Endothelial cell of umbilical vein (primary cell): ENCODE measurements around the gene YAP1. TPM values are rescaled to one million over a fixed set of nuclear protein-coding genes. Genes with fewer than 3 reads are reported as not detected.

ENCODE experiments used
- BruUV-seq: library from RNA; stranded (reverse); fragments of 400-500 nt; replicated peaks from 2 replicates; lab custom pipeline; 2021; lab: Mats Ljungman, UMichigan
- CTCF ChIA-PET: fragments of 300-600, 350-600 bp; sonication (Branson Sonifier 250); formaldehyde crosslinking; loops from one replicate; lab custom pipeline; 2021; ENCODE audit warnings: antibody characterized with exemption, inconsistent platforms; lab: Charles Lee
- POLR2A ChIA-PET: fragments of 300-600, 350-600 bp; sonication (Branson Sonifier 250); formaldehyde crosslinking; loops from one replicate; lab custom pipeline; 2021; ENCODE audit warnings: antibody characterized with exemption, inconsistent platforms; lab: Charles Lee
- DNase-seq: peaks from one replicate; pipeline ENCODE4 v3.0.0-alpha.2; 2011; ENCODE audit warnings: low read depth, low spot score
- FAIRE-seq: peaks from 2 replicates; lab custom pipeline; 2011; peaks lifted over from hg19 to GRCh38; lab: Jason Lieb, UNC
- H2AFZ ChIP-seq: 2 replicates; pipeline ENCODE4 v1.6.0; 2012; ENCODE audit warnings: low read depth, low read length, control low read depth, inconsistent platforms
- H3K27ac ChIP-seq: 2 replicates; pipeline ENCODE4 v1.5.1; 2011; ENCODE audit warnings: low read depth, mild to moderate bottlenecking, control low read depth, low read length, moderate library complexity; ENCODE audit not compliant: insufficient read depth
- H3K27me3 ChIP-seq, 2 experiments: 2 replicates each; pipeline versions ENCODE4 v1.6.0 to v1.6.1; 2011; ENCODE audit warnings: low read length in 2 of 2, mixed read lengths in 1 of 2; ENCODE audit not compliant: control insufficient read depth in 2 of 2, insufficient read depth in 2 of 2
- H3K36me3 ChIP-seq, 2 experiments: 2 replicates in 1 of 2; 3 replicates in 1 of 2; pipeline ENCODE4 v1.5.1; 2011; ENCODE audit warnings: low read length in 2 of 2, mild to moderate bottlenecking in 1 of 2, moderate library complexity in 1 of 2; ENCODE audit not compliant: control insufficient read depth in 2 of 2, insufficient read depth in 2 of 2; ENCODE audit errors: extremely low read depth in 1 of 2
- H3K4me1 ChIP-seq: 3 replicates; pipeline ENCODE4 v1.5.1; 2011; ENCODE audit warnings: mild to moderate bottlenecking, low read length; ENCODE audit not compliant: control insufficient read depth, insufficient read depth; ENCODE audit errors: extremely low read depth
- H3K4me2 ChIP-seq: 2 replicates; pipeline ENCODE4 v1.6.1; 2011; ENCODE audit warnings: low read length, control low read depth, mixed read lengths; ENCODE audit not compliant: insufficient read depth
- H3K4me3 ChIP-seq, 3 experiments: fragments of 200-600 bp in 1 of 3; sonication (generic), shearing (Covaris generic) in 1 of 3; replicated peaks in 1 of 3; 2 replicates each; pipeline ENCODE4 v1.5.1; 2011 to 2016; ENCODE audit warnings: control low read depth in 3 of 3, low read length in 3 of 3, mild to moderate bottlenecking in 2 of 3, inconsistent platforms in 1 of 3, low read depth in 1 of 3, moderate library complexity in 1 of 3; ENCODE audit not compliant: insufficient read depth in 1 of 3
- H3K79me2 ChIP-seq: 2 replicates; pipeline ENCODE4 v1.6.0; 2012; ENCODE audit warnings: low read length, inconsistent platforms; ENCODE audit not compliant: control insufficient read depth, insufficient read depth
- H3K9ac ChIP-seq: replicated peaks from 2 replicates; pipeline ENCODE3; 2011; ENCODE audit warnings: low read length, control low read depth; ENCODE audit not compliant: insufficient read depth; ENCODE audit errors: extremely low read depth
- H3K9me1 ChIP-seq: replicated peaks from 3 replicates; pipeline ENCODE4 v1.6.0; 2011; ENCODE audit warnings: mild to moderate bottlenecking, low read length; ENCODE audit not compliant: control insufficient read depth, insufficient read depth; ENCODE audit errors: extremely low read depth
- H3K9me3 ChIP-seq: replicated peaks from 2 replicates; pipeline ENCODE4 v1.5.1; 2012; ENCODE audit warnings: low read length, inconsistent platforms; ENCODE audit not compliant: control insufficient read depth, insufficient read depth
- H4K20me1 ChIP-seq: replicated peaks from 2 replicates; pipeline ENCODE3; 2011; ENCODE audit warnings: mild to moderate bottlenecking, low read length; ENCODE audit not compliant: control insufficient read depth, insufficient read depth; ENCODE audit errors: extremely low read depth
- CTCF ChIP-seq, 2 donors: IDR thresholded peaks; 1 replicate in 1 of 2; 2 replicates in 1 of 2; pipeline ENCODE4 v1.5.1; 2011; ENCODE audit warnings: low read length in 2 of 2, mild to moderate bottlenecking in 2 of 2, moderate library complexity in 2 of 2, control low read depth in 1 of 2, inconsistent platforms in 1 of 2, low read depth in 1 of 2; ENCODE audit not compliant: insufficient read depth in 1 of 2; ENCODE audit errors: extremely low read depth in 1 of 2
- EZH2 ChIP-seq: IDR thresholded peaks from 2 replicates; pipeline ENCODE4 v1.6.1; 2012; ENCODE audit warnings: borderline replicate concordance, low read depth, mild to moderate bottlenecking, moderate library complexity, low read length, inconsistent platforms; ENCODE audit not compliant: severe bottlenecking
- FOS ChIP-seq: IDR thresholded peaks from 2 replicates; pipeline ENCODE4 v1.6.1; 2011; ENCODE audit warnings: mild to moderate bottlenecking, low read length, moderate library complexity, borderline replicate concordance; ENCODE audit not compliant: insufficient read depth
- GATA2 ChIP-seq: IDR thresholded peaks from 2 replicates; pipeline ENCODE4 v1.7.0; 2011; ENCODE audit warnings: low read depth, mild to moderate bottlenecking, moderate library complexity, mixed read lengths, low read length; ENCODE audit not compliant: insufficient read length, insufficient read depth
- JUN ChIP-seq: IDR thresholded peaks from 2 replicates; pipeline ENCODE4 v1.6.1; 2011; ENCODE audit warnings: borderline replicate concordance, low read depth; ENCODE audit not compliant: insufficient read length, insufficient read depth
- MAX ChIP-seq: IDR thresholded peaks from 2 replicates; pipeline ENCODE4 v1.6.1; 2011; ENCODE audit not compliant: insufficient read depth, insufficient read length
- MYC ChIP-seq: IDR thresholded peaks from one replicate; pipeline ENCODE4 v1.6.1; 2011; ENCODE audit warnings: mild to moderate bottlenecking, low read depth, low read length
- POLR2A ChIP-seq: IDR thresholded peaks from 2 replicates; pipeline ENCODE4 v1.6.1; 2012; ENCODE audit warnings: low read depth, mild to moderate bottlenecking, control low read depth, low read length
- POLR2AphosphoS5 ChIP-seq: IDR thresholded peaks from 2 replicates; pipeline ENCODE4 v1.6.1; 2012; ENCODE audit warnings: low read depth, mild to moderate bottlenecking, control low read depth, low read length, moderate library complexity; ENCODE audit not compliant: insufficient read depth
- dilution Hi-C: fragments of 300-500 bp; cut with MboI; formaldehyde crosslinking; loops from one replicate; pipeline ENCODE4 v1.15.0; 2019; ENCODE audit warnings: low sequenced_read_pairs; ENCODE audit not compliant: extremely low pct_ligation_motif_present
- intact Hi-C: fragments of 100-400 bp; cut with micrococcal nuclease; formaldehyde crosslinking; loops from one replicate; pipeline ENCODE4 v1.10.0; 2022
- polyA plus RNA-seq, 4 experiments: library from polyadenylated mRNA; depleted of rRNA in 3 of 4; stranded (reverse) in 3 of 4; unstranded in 1 of 4; fragments of >200 nt; gene quantifications; 2 replicates each; pipeline versions ENCODE4 v1.2.1 to v1.2.3, GENCODE V29; 2011 to 2012; ENCODE audit warnings: missing spikeins in 1 of 4
- total RNA-seq: library from RNA; stranded (reverse); gene quantifications from 2 replicates; pipeline ENCODE4 v1.2.3, GENCODE V29; 2021

YAP1 gene
- total and polyA plus RNA-seq, 2 donors (not counting 3 experiments of a cell fraction or from before 2014, with no cell fraction given) = 32.6 to 48.9 TPM

- intact Hi-C loops (no loop called here), dilution Hi-C loops (no loop called here)
- no TSS peak for BruUV-seq
- POLR2A ChIA-PET = no interaction called here
- Histone ChIP-seq H3K9me1 (no peaks in the 10 kb centered on the region), H3K27me3 (no peaks in the 10 kb centered on the region), H3K4me3 (no peak overlapping the region), H3K9ac (no peak overlapping the region), H3K79me2 (peaks cover 9% of the 10 kb centered on the region), H3K27ac (no peak overlapping the region), H3K36me3 (no peaks in the 10 kb centered on the region), H3K9me3 (no peaks in the 10 kb centered on the region), H3K4me1 (peaks cover 4% of the 10 kb centered on the region), H3K4me2 (no peak overlapping the region), H4K20me1 (peaks cover 25% of the 10 kb centered on the region), H2AFZ (no peak overlapping the region)
- FAIRE-seq = no peak
- CTCF ChIA-PET = interaction anchor here (0.8 to 0.9 kb wide), 2 partner anchors 10 to 15 kb away, joined by 3 read pairs; no protein-coding TSS in a partner anchor
- no peak for DNase-seq
- TF ChIP-seq EZH2 = no peak
- no peak for TF ChIP-seq POLR2AphosphoS5
- no peak for TF ChIP-seq GATA2
- TF ChIP-seq FOS = no peak
- TF ChIP-seq POLR2A = no peak
- TF ChIP-seq MAX = no peak
- no peak for TF ChIP-seq CTCF (IDR thresholded peaks at IDR 0.05; ENCODE audit: extremely low read depth in 1 of 2, insufficient read depth in 1 of 2, low read depth in 1 of 2, low read length in 2 of 2)
- no peak for TF ChIP-seq JUN
- TF ChIP-seq MYC = no peak
Observed at GRCh38 chr11:102147015-102147414, 36.8 kb downstream of the YAP1 start.
